GM12872 (cell line): ENCODE measurements around the gene YAP1.

Source experiments
- CTCF ChIP-seq: IDR thresholded peaks from 3 replicates; pipeline ENCODE4 v1.5.1; 2011; ENCODE audit warnings: low read depth, mild to moderate bottlenecking, low read length, moderate library complexity; ENCODE audit not compliant: insufficient read depth

Gene YAP1

GRCh38 chr11:102111011-102111786 is 952 bp downstream of the YAP1 start:
- no peak for TF ChIP-seq CTCF

GRCh38 chr11:102111787-102112508 is 1.7 kb downstream of the YAP1 start:
- TF ChIP-seq CTCF, result no peak

- no peak for TF ChIP-seq CTCF
Measured at GRCh38 chr11:102112509-102112821, 2.2 kb downstream of the YAP1 start.

- TF ChIP-seq CTCF, result no peak
Measured at GRCh38 chr11:102114032-102114431, 3.8 kb downstream of the YAP1 start.

- TF ChIP-seq CTCF, result no peak
Measured at GRCh38 chr11:102115557-102115956, 5.3 kb downstream of the YAP1 start.

- TF ChIP-seq CTCF, result no peak
Measured at GRCh38 chr11:102116453-102117205, 6.4 kb downstream of the YAP1 start.

- TF ChIP-seq CTCF, result no peak
Measured at GRCh38 chr11:102117472-102118113, 7.3 kb downstream of the YAP1 start.
